HepG2 (cell line): ENCODE results near the gene NPPB. TPM values are rescaled to one million over a fixed set of nuclear protein-coding genes. Genes with fewer than 3 reads are reported as not detected.

Experiments
- ATAC-seq: fragments of 200-7000 bp; cut with Tn5 transposase; 3 replicates; pipeline ENCODE4 v1.9.1; 2020; ENCODE audit warnings: mild to moderate bottlenecking, moderate library complexity
- BruUV-seq: library from RNA; stranded (reverse); fragments of 400-500 nt; replicated peaks from 2 replicates; lab custom pipeline; 2021; lab: Mats Ljungman, UMichigan
- CTCF ChIA-PET: fragments of 300-600 bp; formaldehyde crosslinking; extraction: SDS; loops from one replicate; lab custom pipeline; 2021; ENCODE audit warnings: low total read pairs, inconsistent platforms, low intra/inter-chr PET ratio; lab: Yijun Ruan, JAX
- POLR2A ChIA-PET: fragments of 350-600 bp; sonication (Branson Sonifier 250); formaldehyde crosslinking; loops from one replicate; lab custom pipeline; 2020; ENCODE audit warnings: antibody characterized with exemption, inconsistent platforms; lab: Yijun Ruan, JAX
- DNase-seq: peaks from one replicate; pipeline ENCODE4 v3.0.0-alpha.2; 2015; ENCODE audit warnings: low spot score
- FAIRE-seq: peaks from 3 replicates; lab custom pipeline; 2011; peaks lifted over from hg19 to GRCh38; lab: Jason Lieb, UNC
- H2AFZ ChIP-seq: one replicate; pipeline ENCODE4 v1.6.1; 2011; ENCODE audit warnings: low read length, inconsistent platforms
- H3K27ac ChIP-seq: fragments of 300-600 bp; 3 replicates; pipeline ENCODE4 v1.8.0; 2011; ENCODE audit warnings: mixed run types, mild to moderate bottlenecking, mixed read lengths, low read length, inconsistent platforms; ENCODE audit not compliant: insufficient read depth; ENCODE audit errors: extremely low read length
- H3K27me3 ChIP-seq, 2 experiments: fragments of 200-600 bp in 1 of 2; 2 replicates in 1 of 2; 3 replicates in 1 of 2; pipeline versions ENCODE4 v1.6.0 to v1.8.0; 2011; ENCODE audit warnings: low read length in 2 of 2, mild to moderate bottlenecking in 2 of 2, moderate library complexity in 2 of 2, inconsistent platforms in 1 of 2; ENCODE audit not compliant: insufficient read depth in 2 of 2, control insufficient read depth in 1 of 2
- H3K36me3 ChIP-seq, 2 experiments: fragments of 200-600 bp in 1 of 2; replicated peaks in 1 of 2; 2 replicates in 1 of 2; 3 replicates in 1 of 2; pipeline versions ENCODE4 v1.5.1 to v1.8.0; 2011; ENCODE audit warnings: low read length in 2 of 2, inconsistent platforms in 1 of 2; ENCODE audit not compliant: insufficient read depth in 2 of 2, control insufficient read depth in 1 of 2
- H3K4me1 ChIP-seq: 2 replicates; pipeline ENCODE4 v1.5.1; 2012; ENCODE audit warnings: low read length, inconsistent platforms; ENCODE audit not compliant: insufficient read depth
- H3K4me2 ChIP-seq: 2 replicates; pipeline ENCODE4 v1.6.0; 2011; ENCODE audit warnings: low read depth, low read length, inconsistent platforms
- H3K4me3 ChIP-seq, 3 experiments: fragments of 200-600 bp in 1 of 3; sonication (generic), shearing (Covaris generic) in 1 of 3; replicated peaks in 1 of 3; 2 replicates each; pipeline ENCODE4 v1.5.1; 2011 to 2016; ENCODE audit warnings: low read length in 3 of 3, inconsistent platforms in 2 of 3, low read depth in 2 of 3, mild to moderate bottlenecking in 2 of 3, control low read depth in 1 of 3, mixed read lengths in 1 of 3; ENCODE audit not compliant: insufficient read depth in 1 of 3
- H3K79me2 ChIP-seq: one replicate; pipeline ENCODE4 v1.6.1; 2011; ENCODE audit warnings: low read length, inconsistent platforms; ENCODE audit not compliant: insufficient read depth
- H3K9ac ChIP-seq: 2 replicates; pipeline ENCODE4 v1.6.0; 2011; ENCODE audit warnings: mild to moderate bottlenecking, low read depth, low read length, inconsistent platforms; ENCODE audit not compliant: insufficient read depth
- H3K9me3 ChIP-seq: 2 replicates; pipeline ENCODE4 v1.5.1; 2012; ENCODE audit warnings: mild to moderate bottlenecking, low read length
- H4K20me1 ChIP-seq: 2 replicates; pipeline ENCODE4 v1.6.0; 2011; ENCODE audit warnings: inconsistent platforms, mild to moderate bottlenecking, low read length, moderate library complexity; ENCODE audit not compliant: insufficient read depth
- FOXO1 ChIP-seq: sonication (generic); formaldehyde crosslinking; IDR thresholded peaks from 2 replicates; pipeline ENCODE4 v1.4.0; 2020; ENCODE audit warnings: missing genetic modification reagents
- HDAC1 ChIP-seq: sonication (generic); formaldehyde crosslinking; IDR thresholded peaks from 2 replicates; pipeline ENCODE4 v1.5.1; 2020; ENCODE audit warnings: mild to moderate bottlenecking, missing genetic modification reagents
- HMG20A ChIP-seq: IDR thresholded peaks from 2 replicates; pipeline ENCODE4 v1.6.1; 2016; ENCODE audit warnings: borderline replicate concordance
- KDM4B ChIP-seq: sonication (generic); formaldehyde crosslinking; IDR thresholded peaks from 2 replicates; pipeline ENCODE4 v1.4.0; 2020; ENCODE audit warnings: missing genetic modification reagents
- MED1 ChIP-seq: sonication (generic); formaldehyde crosslinking; IDR thresholded peaks from 2 replicates; pipeline ENCODE4 v1.4.0; 2020; ENCODE audit warnings: missing genetic modification reagents
- ONECUT2 ChIP-seq: sonication (generic); formaldehyde crosslinking; IDR thresholded peaks from 2 replicates; pipeline ENCODE4 v1.4.0; 2020; ENCODE audit warnings: missing genetic modification reagents
- RARA ChIP-seq: IDR thresholded peaks from 2 replicates; pipeline ENCODE4 v1.6.1; 2016; ENCODE audit warnings: missing genetic modification reagents, missing compliant biosample characterization
- ZFX ChIP-seq: sonication (generic); formaldehyde crosslinking; IDR thresholded peaks from 2 replicates; pipeline ENCODE4 v1.4.0; 2020; ENCODE audit warnings: mild to moderate bottlenecking, low read depth, missing genetic modification reagents, moderate library complexity
- ZNF24 ChIP-seq: fragments of 450-650 bp; IDR thresholded peaks from 2 replicates; pipeline ENCODE4 v1.6.1; 2017; ENCODE audit warnings: antibody characterized with exemption, mild to moderate bottlenecking
- ZNF292 ChIP-seq: sonication (generic); formaldehyde crosslinking; IDR thresholded peaks from 2 replicates; pipeline ENCODE4 v1.8.1; 2022; ENCODE audit warnings: mild to moderate bottlenecking, low read depth, missing genetic modification reagents, borderline replicate concordance
- ZNF354B ChIP-seq: sonication (generic); formaldehyde crosslinking; IDR thresholded peaks from 2 replicates; pipeline ENCODE4 v1.8.0; 2022; ENCODE audit warnings: mild to moderate bottlenecking, missing genetic modification reagents
- ZNF670 ChIP-seq: sonication (generic); formaldehyde crosslinking; IDR thresholded peaks from 2 replicates; pipeline ENCODE4 v1.8.0; 2022; ENCODE audit warnings: mild to moderate bottlenecking, missing genetic modification reagents, borderline replicate concordance
- ZNF75D ChIP-seq: sonication (generic); formaldehyde crosslinking; IDR thresholded peaks from 2 replicates; pipeline ENCODE4 v1.8.1; 2023; ENCODE audit warnings: missing genetic modification reagents, mild to moderate bottlenecking, borderline replicate concordance
- ZNF772 ChIP-seq: sonication (generic); formaldehyde crosslinking; IDR thresholded peaks from 2 replicates; pipeline ENCODE4 v1.5.0; 2020; ENCODE audit warnings: mild to moderate bottlenecking, missing genetic modification reagents
- ZSCAN21 ChIP-seq: sonication (generic); formaldehyde crosslinking; IDR thresholded peaks from 2 replicates; pipeline ENCODE4 v1.8.0; 2022; ENCODE audit warnings: mild to moderate bottlenecking, missing genetic modification reagents, moderate library complexity, borderline replicate concordance
- WGBS: methylation state at CpG from one replicate; pipeline ENCODE4 v1.1.6; 2017; ENCODE audit warnings: low lambda C conversion rate; 5-methylcytosine and 5-hydroxymethylcytosine counted together
- in situ Hi-C: cut with HindIII; loops from 2 replicates; pipeline ENCODE4 v1.10.0; 2017; ENCODE audit warnings: low pct_unique_long_range_greater_than_20kb; ENCODE audit not compliant: extremely low pct_ligation_motif_present
- intact Hi-C: fragments of 100-400 bp; cut with micrococcal nuclease; formaldehyde crosslinking; loops from one replicate; pipeline ENCODE4 v1.10.0; 2022; ENCODE audit not compliant: unreplicated experiment
- polyA plus RNA-seq, 8 experiments: library from polyadenylated mRNA; depleted of rRNA in 3 of 8; stranded (reverse) in 7 of 8; unstranded in 1 of 8; fragments of >200 nt; fragmentation: Illumina TruSeq in 4 of 8; extraction: Trizol in 4 of 8; gene quantifications; 2 replicates each; pipeline versions ENCODE4 v1.2.1 to v1.2.3, GENCODE V29; 2011 to 2016; ENCODE audit warnings: low read depth in 4 of 8, missing spikeins in 1 of 8, mixed read lengths in 1 of 8; ENCODE audit not compliant: insufficient read depth in 1 of 8
- total RNA-seq, 5 experiments: library from RNA; depleted of rRNA; stranded (reverse); fragments of >200 nt; fragmentation: Illumina TruSeq; extraction: Trizol; gene quantifications; 2 replicates each; pipeline ENCODE4 v1.2.3, GENCODE V29; 2016; ENCODE audit warnings: low read depth in 1 of 5
- TF ChIP-seq, protein P1 (sequence below): sonication (generic); formaldehyde crosslinking; IDR thresholded peaks from 2 replicates; pipeline ENCODE4 v1.4.0; 2020; ENCODE audit warnings: missing genetic modification reagents
- TF ChIP-seq, protein P2 (sequence below): sonication (generic); formaldehyde crosslinking; IDR thresholded peaks from 2 replicates; pipeline ENCODE4 v1.5.1; 2020; ENCODE audit warnings: missing genetic modification reagents, mild to moderate bottlenecking, borderline replicate concordance

Gene NPPB
- total and polyA plus RNA-seq, 2 of the 13 experiments (the other 11 are each of a cell fraction or from before 2014, with no cell fraction given), result 1.9 TPM; not detected in 1

- Histone ChIP-seq H3K4me2 (peak overlapping the region; percentile 57), H3K9ac (no peak overlapping the region), H3K9me3 (no peaks in the 10 kb centered on the region), H3K27me3 (peaks cover 4 to 25% of the 10 kb centered on the region in 2 experiments; a peak in 3 of 5 replicates), H3K79me2 (no peaks in the 10 kb centered on the region), H3K27ac (no peak overlapping the region), H4K20me1 (no peaks in the 10 kb centered on the region), H3K4me1 (peaks cover 63% of the 10 kb centered on the region), H2AFZ (no peak overlapping the region), H3K36me3 (no peaks in the 10 kb centered on the region), H3K4me3 (peak overlapping the region in 1 of 3 experiments; percentile 21; a peak in 1 of 6 replicates)
- intact Hi-C loops, result no loop called here
- DNase-seq (peak; percentile 40), ATAC-seq (peak; percentile 81), FAIRE-seq (no peak)
- ChIA-PET POLR2A (interaction anchor here (0.6 to 1.1 kb wide), 2 partner anchors 25 to 606 kb away, joined by 3 to 5 read pairs; no protein-coding TSS in a partner anchor), CTCF (no interaction called here)
- whole genome bisulfite sequencing, result 21% methylated on average over 6 of the region's 13 CpGs
- in situ Hi-C loops, result no loop called here
- BruUV-seq, result no TSS peak
- TF ChIP-seq ONECUT2 (CRISPR knock-in tag) (no peak), ZNF772 (CRISPR knock-in tag) (0 out of 2 replicates have a peak, but pooled peaks have one; percentile 45), HDAC1 (0 out of 2 replicates have a peak, but pooled peaks have one; percentile 30), ZNF354B (CRISPR knock-in tag) (no peak), ZNF670 (CRISPR knock-in tag) (peak; percentile 40; the same call in 1 of the 2 replicates), ZNF75D (CRISPR knock-in tag) (no peak), ZFX (CRISPR knock-in tag) (peak; percentile 50), FOXO1 (no peak), RARA (CRISPR knock-in tag) (peak; percentile 69), ZNF292 (peak; percentile 25; the same call in 1 of the 2 replicates), ZNF24 (no peak), KDM4B (CRISPR knock-in tag) (no peak), ZSCAN21 (CRISPR knock-in tag) (no peak), HMG20A (CRISPR knock-in tag) (no peak), MED1 (CRISPR knock-in tag) (0 out of 2 replicates have a peak, but pooled peaks have one; percentile 23)
- TF ChIP-seq, protein P1, sequence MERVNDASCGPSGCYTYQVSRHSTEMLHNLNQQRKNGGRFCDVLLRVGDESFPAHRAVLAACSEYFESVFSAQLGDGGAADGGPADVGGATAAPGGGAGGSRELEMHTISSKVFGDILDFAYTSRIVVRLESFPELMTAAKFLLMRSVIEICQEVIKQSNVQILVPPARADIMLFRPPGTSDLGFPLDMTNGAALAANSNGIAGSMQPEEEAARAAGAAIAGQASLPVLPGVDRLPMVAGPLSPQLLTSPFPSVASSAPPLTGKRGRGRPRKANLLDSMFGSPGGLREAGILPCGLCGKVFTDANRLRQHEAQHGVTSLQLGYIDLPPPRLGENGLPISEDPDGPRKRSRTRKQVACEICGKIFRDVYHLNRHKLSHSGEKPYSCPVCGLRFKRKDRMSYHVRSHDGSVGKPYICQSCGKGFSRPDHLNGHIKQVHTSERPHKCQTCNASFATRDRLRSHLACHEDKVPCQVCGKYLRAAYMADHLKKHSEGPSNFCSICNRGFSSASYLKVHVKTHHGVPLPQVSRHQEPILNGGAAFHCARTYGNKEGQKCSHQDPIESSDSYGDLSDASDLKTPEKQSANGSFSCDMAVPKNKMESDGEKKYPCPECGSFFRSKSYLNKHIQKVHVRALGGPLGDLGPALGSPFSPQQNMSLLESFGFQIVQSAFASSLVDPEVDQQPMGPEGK, result peak; percentile 30; the same call in 1 of the 2 replicates
- TF ChIP-seq, protein P2, sequence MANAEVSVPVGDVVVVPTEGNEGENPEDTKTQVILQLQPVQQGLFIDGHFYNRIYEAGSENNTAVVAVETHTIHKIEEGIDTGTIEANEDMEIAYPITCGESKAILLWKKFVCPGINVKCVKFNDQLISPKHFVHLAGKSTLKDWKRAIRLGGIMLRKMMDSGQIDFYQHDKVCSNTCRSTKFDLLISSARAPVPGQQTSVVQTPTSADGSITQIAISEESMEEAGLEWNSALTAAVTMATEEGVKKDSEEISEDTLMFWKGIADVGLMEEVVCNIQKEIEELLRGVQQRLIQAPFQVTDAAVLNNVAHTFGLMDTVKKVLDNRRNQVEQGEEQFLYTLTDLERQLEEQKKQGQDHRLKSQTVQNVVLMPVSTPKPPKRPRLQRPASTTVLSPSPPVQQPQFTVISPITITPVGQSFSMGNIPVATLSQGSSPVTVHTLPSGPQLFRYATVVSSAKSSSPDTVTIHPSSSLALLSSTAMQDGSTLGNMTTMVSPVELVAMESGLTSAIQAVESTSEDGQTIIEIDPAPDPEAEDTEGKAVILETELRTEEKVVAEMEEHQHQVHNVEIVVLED (CRISPR knock-in tag), result 0 out of 2 replicates have a peak, but pooled peaks have one; percentile 36
Observed at GRCh38 chr1:11882814-11883538, 24.2 kb upstream of the NPPB start.
